MCF 10A (cell line): ENCODE measurements around the gene TNF. TPM values are rescaled to one million over a fixed set of nuclear protein-coding genes. Genes with fewer than 3 reads are reported as not detected.
A peak's percentile ranks its signal among the peaks of the same experiment; 100 is the strongest.

Experiments used
- BruUV-seq: library from RNA; stranded (reverse); fragments of 400-500 nt; replicated peaks from 2 replicates; lab custom pipeline; 2021; lab: Mats Ljungman, UMichigan
- CTCF ChIA-PET: fragments of 300-600 bp; sonication (Branson Sonifier 250); formaldehyde crosslinking; extraction: SDS; loops from one replicate; lab custom pipeline; 2021; ENCODE audit warnings: antibody characterized with exemption, inconsistent platforms; lab: Yijun Ruan, JAX
- POLR2A ChIA-PET: fragments of 300-600, 350-650 bp; sonication (Branson Sonifier 250); formaldehyde crosslinking; extraction: SDS; loops from one replicate; lab custom pipeline; 2020; ENCODE audit warnings: antibody characterized with exemption, inconsistent platforms; lab: Yijun Ruan, JAX
- DNase-seq: peaks from one replicate; pipeline ENCODE4 v3.0.0-alpha.2; 2018; ENCODE audit not compliant: unreplicated experiment
- H3K27ac Mint-ChIP-seq: one replicate; pipeline ENCODE4 v1.8.0; 2022; ENCODE audit warnings: mild to moderate bottlenecking, low read depth, mixed read lengths; ENCODE audit not compliant: unreplicated experiment
- H3K27me3 Mint-ChIP-seq: one replicate; pipeline ENCODE4 v1.8.0; 2022; ENCODE audit warnings: mixed read lengths; ENCODE audit not compliant: insufficient read depth, unreplicated experiment
- H3K36me3 Mint-ChIP-seq: one replicate; pipeline ENCODE4 v1.8.0; 2022; ENCODE audit warnings: mild to moderate bottlenecking, moderate library complexity, mixed read lengths; ENCODE audit not compliant: insufficient read depth, unreplicated experiment
- H3K4me1 Mint-ChIP-seq: one replicate; pipeline ENCODE4 v1.8.0; 2022; ENCODE audit warnings: mixed read lengths; ENCODE audit not compliant: insufficient read depth, unreplicated experiment
- H3K4me3 Mint-ChIP-seq: one replicate; pipeline ENCODE4 v1.8.0; 2022; ENCODE audit warnings: mild to moderate bottlenecking, moderate library complexity, mixed read lengths; ENCODE audit not compliant: unreplicated experiment
- H3K9me3 Mint-ChIP-seq: one replicate; pipeline ENCODE4 v1.8.0; 2022; ENCODE audit warnings: mixed read lengths; ENCODE audit not compliant: unreplicated experiment
- CTCF ChIP-seq: fragments of 200-600 bp; IDR thresholded peaks from one replicate; pipeline ENCODE4 v1.8.0; 2022; ENCODE audit warnings: antibody characterized with exemption, mild to moderate bottlenecking; ENCODE audit not compliant: unreplicated experiment
- intact Hi-C: fragments of 100-400 bp; cut with micrococcal nuclease; formaldehyde crosslinking; loops from 2 replicates; pipeline ENCODE4 v1.14.1; 2022
- total RNA-seq: library from RNA; stranded (reverse); gene quantifications from 2 replicates; pipeline ENCODE4 v1.2.3, GENCODE V29; 2022

Gene TNF
- total RNA-seq, 1 experiment from 2014 or later = not detected

DNA sequence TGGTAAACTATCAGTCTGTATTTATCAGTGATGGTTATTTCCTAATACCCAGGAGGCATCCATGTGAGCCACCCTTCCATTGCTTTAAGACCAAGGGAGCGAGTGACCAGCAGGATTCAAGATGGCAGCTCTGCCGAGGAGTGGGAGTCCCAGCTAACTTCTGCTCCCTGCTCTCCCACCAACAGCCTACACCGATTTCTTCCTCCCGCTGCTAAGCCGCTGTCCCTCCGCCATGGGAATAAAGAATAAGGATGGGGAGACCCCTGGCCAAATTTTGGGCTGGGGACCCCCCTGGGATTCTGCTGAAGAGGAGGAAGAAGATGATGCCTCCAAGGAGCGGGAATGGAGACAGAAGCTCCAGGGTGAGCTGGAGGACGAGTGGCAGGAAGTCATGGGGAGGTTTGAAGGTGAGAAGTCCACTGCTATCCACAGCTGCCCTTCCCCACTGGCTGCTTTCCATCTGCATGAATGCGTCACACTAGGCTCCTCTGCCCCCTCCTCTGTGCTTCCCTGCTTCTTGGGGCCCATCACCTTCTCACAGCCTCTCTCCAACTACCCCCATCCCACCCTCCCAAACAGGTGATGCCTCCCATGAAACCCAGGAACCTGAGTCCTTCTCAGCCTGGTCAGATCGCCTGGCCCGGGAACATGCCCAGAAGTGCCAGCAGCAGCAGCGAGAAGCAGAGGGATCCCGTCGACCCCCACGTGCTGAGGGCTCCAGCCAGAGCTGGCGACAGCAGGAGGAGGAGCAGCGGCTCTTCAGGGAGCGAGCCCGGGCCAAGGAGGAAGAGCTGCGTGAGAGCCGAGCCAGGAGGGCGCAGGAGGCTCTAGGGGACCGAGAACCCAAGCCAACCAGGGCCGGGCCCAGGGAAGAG lies 17.7 kb upstream of the TNF start:
- POLR2A ChIA-PET = interaction anchor here (0.7 kb wide), 1 partner anchor 396 kb away, joined by 3 read pairs; no protein-coding TSS in a partner anchor
- DNase-seq = no peak
- CTCF ChIA-PET = interaction anchor here (1.0 kb wide), 1 partner anchor 40 kb away, joined by 4 read pairs; no protein-coding TSS in a partner anchor
- Mint-ChIP-seq H3K36me3 (peaks cover 49% of the 10 kb centered on the region), H3K9me3 (no peaks in the 10 kb centered on the region), H3K27ac (no peak overlapping the region), H3K4me1 (peaks cover 20% of the 10 kb centered on the region), H3K4me3 (no peak overlapping the region), H3K27me3 (no peaks in the 10 kb centered on the region)
- BruUV-seq = TSS peak; percentile 22
- intact Hi-C loops = no loop called here
- no peak for TF ChIP-seq CTCF

GRCh38 chr6:31558318-31558625 lies 17.1 kb upstream of the TNF start:
- CTCF ChIA-PET = interaction anchor here (0.6 to 1.0 kb wide), 2 partner anchors 40 to 278 kb away, joined by 4 to 5 read pairs; no protein-coding TSS in a partner anchor
- H3K9me3 Mint-ChIP-seq = no peaks in the 10 kb centered on the region
- peaks cover 43% of the 10 kb centered on the region for H3K36me3 Mint-ChIP-seq
- intact Hi-C loops = no loop called here
- no peaks in the 10 kb centered on the region for H3K27me3 Mint-ChIP-seq
- no peak overlapping the region for H3K27ac Mint-ChIP-seq
- TF ChIP-seq CTCF = no peak
- no peak for DNase-seq
- BruUV-seq = no TSS peak
- H3K4me3 Mint-ChIP-seq = no peak overlapping the region
- POLR2A ChIA-PET = interaction anchor here (1.2 kb wide), 1 partner anchor 37 kb away, joined by 3 read pairs; no protein-coding TSS in a partner anchor
- peaks cover 20% of the 10 kb centered on the region for H3K4me1 Mint-ChIP-seq

DNA sequence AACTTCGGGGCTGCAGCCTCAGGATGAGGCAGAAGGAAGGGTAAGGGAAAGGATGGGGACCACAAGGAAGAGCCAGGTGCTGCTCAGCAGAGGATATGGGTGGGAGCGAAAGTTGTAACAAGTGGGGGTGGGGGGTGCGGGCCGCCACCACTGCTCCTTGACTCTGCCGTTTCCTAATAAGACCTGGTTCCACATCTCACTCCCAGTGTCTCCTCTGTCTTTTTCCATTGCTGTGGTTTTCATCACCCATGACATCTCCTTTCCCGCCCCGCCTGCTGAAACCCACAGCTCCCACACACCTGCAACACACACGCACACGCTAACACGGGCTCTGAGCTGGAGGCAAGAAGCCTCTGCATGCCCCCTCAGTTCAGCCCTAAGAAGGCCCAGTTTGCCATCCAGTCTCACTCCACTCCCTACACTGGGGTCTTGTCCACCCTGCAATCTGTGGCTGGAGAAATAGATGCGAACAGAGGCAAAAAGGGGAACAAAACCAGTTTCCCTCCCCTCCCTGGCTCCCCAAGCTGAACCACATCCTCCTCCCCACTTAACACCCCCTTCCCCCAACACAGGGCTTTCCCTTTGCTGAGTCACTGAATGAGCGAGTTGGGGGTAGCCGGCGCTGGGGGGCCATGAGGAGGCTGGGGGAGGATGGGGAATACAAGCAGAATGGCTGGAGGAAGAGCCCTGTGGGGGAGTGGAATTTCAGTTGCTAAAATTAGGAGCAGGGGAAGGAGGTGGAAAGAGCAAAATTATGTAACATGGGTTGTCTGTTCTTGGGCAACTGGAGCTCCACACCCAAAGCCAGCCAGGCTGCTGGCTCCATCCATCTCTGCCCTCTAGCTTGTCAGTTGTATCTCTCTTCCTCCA lies 16.5 kb upstream of the TNF start:
- H3K27me3 Mint-ChIP-seq = no peaks in the 10 kb centered on the region
- H3K9me3 Mint-ChIP-seq = no peaks in the 10 kb centered on the region
- BruUV-seq = no TSS peak
- H3K36me3 Mint-ChIP-seq = peaks cover 39% of the 10 kb centered on the region
- H3K4me1 Mint-ChIP-seq = peaks cover 20% of the 10 kb centered on the region
- ChIA-PET CTCF (interaction anchor here (0.6 to 1.3 kb wide), 3 partner anchors 21 to 277 kb away, joined by 4 to 5 read pairs (median 4); no protein-coding TSS in a partner anchor), POLR2A (interaction anchor here (1.0 to 1.2 kb wide), 2 partner anchors 16 to 37 kb away, joined by 3 read pairs; no protein-coding TSS in a partner anchor)
- DNase-seq = peak; percentile 52
- intact Hi-C loops = no loop called here
- no peak overlapping the region for H3K4me3 Mint-ChIP-seq
- TF ChIP-seq CTCF = no peak
- no peak overlapping the region for H3K27ac Mint-ChIP-seq
